GM18520 (cell line): ENCODE data around the gene RNF40.
"Not testable (repeated sequence)": the region's sequence is repeated elsewhere in the genome, so short reads cannot be mapped to it uniquely, and the experiment has no call there.

Experiments used
- ATAC-seq: cut with Tn5 transposase; IDR thresholded peaks from one replicate; pipeline ENCODE4 v1.9.1; 2021; ENCODE audit not compliant: unreplicated experiment

The RNF40 gene

DNA sequence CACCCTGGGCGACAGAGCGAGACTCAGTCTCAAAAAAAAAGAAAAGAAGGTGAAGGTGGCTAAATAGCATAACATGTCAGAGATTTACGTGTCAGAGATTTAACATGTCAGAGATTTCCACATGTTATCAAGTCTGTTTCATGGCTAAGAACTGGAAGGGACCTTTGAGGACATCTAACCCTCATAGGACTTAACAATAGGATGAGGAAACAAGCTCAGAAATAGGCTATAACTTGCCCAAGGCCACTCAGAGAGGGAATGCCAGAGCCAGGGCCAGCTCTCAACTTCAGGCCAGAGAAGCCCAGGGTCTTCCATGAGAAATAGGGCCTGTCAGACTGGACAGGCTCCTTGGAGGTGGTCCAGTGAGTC, 51.7 kb downstream of the RNF40 start:
- no peak for ATAC-seq

- ATAC-seq = no peak
These were observed 54.6 kb downstream of the RNF40 start for GRCh38 chr16:30816769-30817168.

DNA sequence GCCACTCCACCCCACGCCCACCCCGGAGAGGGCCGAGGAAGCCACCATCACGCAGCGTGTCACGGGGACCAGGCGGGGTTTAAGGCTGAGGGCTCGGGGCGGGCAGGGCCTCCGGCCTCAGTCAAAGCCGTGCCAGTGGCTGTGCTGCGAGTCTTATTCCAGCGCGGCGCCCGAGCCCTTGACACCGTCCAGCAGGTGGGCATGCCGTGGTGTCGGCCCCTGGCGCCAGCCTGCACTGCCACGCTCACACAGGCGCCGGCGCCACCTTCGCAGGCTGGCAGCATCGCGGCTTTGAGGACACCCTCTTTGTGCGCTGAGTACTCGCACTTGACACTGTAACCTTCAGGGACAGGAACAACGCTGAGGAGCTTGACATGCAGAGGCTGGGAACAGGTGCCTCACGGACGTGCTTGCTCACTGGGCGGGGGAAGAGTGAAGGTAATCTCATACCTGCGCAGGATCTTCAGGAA, 58.9 kb downstream of the RNF40 start:
- no peak for ATAC-seq

GRCh38 chr16:30821441-30821840, 59.3 kb downstream of the RNF40 start:
- ATAC-seq = not testable (repeated sequence)

DNA sequence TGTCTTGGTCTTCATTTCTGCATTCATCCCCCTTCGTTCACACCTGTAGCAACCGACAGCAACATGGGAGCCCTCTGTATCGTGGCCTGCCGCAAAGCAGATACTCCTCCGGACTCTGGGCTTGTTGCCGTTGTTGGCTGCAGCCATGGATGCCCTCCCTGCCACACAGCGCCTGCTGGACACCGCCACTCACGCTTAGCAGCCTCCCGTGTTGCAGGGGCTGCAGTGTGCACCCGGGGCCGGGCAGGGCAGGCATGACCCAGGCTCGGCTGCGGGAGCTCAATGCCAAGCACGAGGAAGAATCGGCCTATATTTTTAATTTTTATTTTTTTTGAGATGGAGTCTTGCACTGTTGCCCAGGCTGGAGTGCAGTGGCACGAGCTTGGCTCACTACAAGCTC, 59.8 kb downstream of the RNF40 start:
- no peak for ATAC-seq
